Ovary (tissue), 3 donors: ENCODE data around the gene NDUFS4.

Experiments
- EP300 ChIP-seq: sonication (generic); formaldehyde crosslinking; IDR thresholded peaks from one replicate; pipeline ENCODE4 v1.6.1; 2017; ENCODE audit warnings: antibody characterized with exemption
- POLR2A ChIP-seq: fragments of 450-650 bp; IDR thresholded peaks from one replicate; pipeline ENCODE4 v1.6.1; 2017; ENCODE audit warnings: antibody characterized with exemption, mild to moderate bottlenecking, moderate library complexity
- TF ChIP-seq, protein P1 (sequence below), 3 donors: fragments of 450-650 bp in 2 of 3; fragments of 200-600 bp in 1 of 3; IDR thresholded peaks; one replicate each; pipeline versions ENCODE4 v1.5.1 to v1.8.0; 2016 to 2022; ENCODE audit warnings: antibody characterized with exemption in 3 of 3, mild to moderate bottlenecking in 1 of 3
- donor health status: DM: no; HTN: no; CAD: no.

DNA sequence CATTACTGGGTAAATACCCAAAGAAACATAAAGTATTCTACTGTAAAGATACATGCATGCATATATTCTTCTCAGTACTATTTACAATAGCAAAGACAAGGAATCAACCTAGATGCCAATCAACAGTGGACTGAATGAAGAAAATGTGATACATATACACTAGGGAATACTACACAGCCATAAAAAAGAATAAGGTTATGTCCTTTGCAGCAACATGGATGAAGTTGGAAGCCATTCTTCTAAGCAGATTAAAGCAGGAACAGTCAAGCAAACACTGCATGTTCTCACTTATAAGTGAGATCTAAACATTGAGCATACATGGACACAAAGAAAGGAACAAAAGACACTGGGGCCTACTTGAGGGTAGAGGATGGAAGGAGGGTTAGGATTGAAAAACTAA lies 39.6 kb upstream of the NDUFS4 start:
- TF ChIP-seq, protein P1, sequence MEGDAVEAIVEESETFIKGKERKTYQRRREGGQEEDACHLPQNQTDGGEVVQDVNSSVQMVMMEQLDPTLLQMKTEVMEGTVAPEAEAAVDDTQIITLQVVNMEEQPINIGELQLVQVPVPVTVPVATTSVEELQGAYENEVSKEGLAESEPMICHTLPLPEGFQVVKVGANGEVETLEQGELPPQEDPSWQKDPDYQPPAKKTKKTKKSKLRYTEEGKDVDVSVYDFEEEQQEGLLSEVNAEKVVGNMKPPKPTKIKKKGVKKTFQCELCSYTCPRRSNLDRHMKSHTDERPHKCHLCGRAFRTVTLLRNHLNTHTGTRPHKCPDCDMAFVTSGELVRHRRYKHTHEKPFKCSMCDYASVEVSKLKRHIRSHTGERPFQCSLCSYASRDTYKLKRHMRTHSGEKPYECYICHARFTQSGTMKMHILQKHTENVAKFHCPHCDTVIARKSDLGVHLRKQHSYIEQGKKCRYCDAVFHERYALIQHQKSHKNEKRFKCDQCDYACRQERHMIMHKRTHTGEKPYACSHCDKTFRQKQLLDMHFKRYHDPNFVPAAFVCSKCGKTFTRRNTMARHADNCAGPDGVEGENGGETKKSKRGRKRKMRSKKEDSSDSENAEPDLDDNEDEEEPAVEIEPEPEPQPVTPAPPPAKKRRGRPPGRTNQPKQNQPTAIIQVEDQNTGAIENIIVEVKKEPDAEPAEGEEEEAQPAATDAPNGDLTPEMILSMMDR (IDR thresholded peaks at IDR 0.05): no peak
- no peak for TF ChIP-seq POLR2A
- TF ChIP-seq EP300: no peak
